Activated T-helper 1 cell treated with anti-CD3 and anti-CD28 coated beads, Interleukin-12 subunit alpha, Interleukin-12 subunit beta, Interleukin-2, Interleukin-4 antibody, amounts not matched to agents 30 ng/mL and 10 ng/mL and 1 ng/mL, durations not matched to agents 14 hours and 24 hours and 36 hours (primary cell): ENCODE results near the gene MYO9A. TPM values are rescaled to one million over a fixed set of nuclear protein-coding genes. Genes with fewer than 3 reads are reported as not detected.

Source experiments
- DNase-seq: peaks from one replicate; pipeline ENCODE4 v3.0.0; 2021; ENCODE audit warnings: low spot score
- H3K27ac Mint-ChIP-seq: one replicate; pipeline ENCODE4 v1.8.0; 2021; ENCODE audit warnings: mild to moderate bottlenecking, mixed read lengths
- H3K27me3 Mint-ChIP-seq: one replicate; pipeline ENCODE4 v1.8.0; 2022; ENCODE audit warnings: mild to moderate bottlenecking, moderate library complexity, mixed read lengths; ENCODE audit not compliant: insufficient read depth
- H3K36me3 Mint-ChIP-seq: one replicate; pipeline ENCODE4 v1.8.0; 2021; ENCODE audit warnings: low read depth, mixed read lengths
- H3K4me1 Mint-ChIP-seq: one replicate; pipeline ENCODE4 v1.8.0; 2021; ENCODE audit warnings: low read depth, mixed read lengths
- H3K4me3 Mint-ChIP-seq: one replicate; pipeline ENCODE4 v1.8.0; 2021; ENCODE audit warnings: mild to moderate bottlenecking, moderate library complexity, mixed read lengths
- H3K9me3 Mint-ChIP-seq: one replicate; pipeline ENCODE4 v1.8.0; 2021; ENCODE audit warnings: mixed read lengths
- intact Hi-C: fragments of 100-400 bp; cut with micrococcal nuclease; formaldehyde crosslinking; loops from one replicate; pipeline ENCODE4 v1.15.1; 2024
- total RNA-seq: library from RNA; stranded (reverse); gene quantifications from 2 replicates; pipeline ENCODE4 v1.2.3, GENCODE V29; 2022

MYO9A gene
- total RNA-seq, 1 donor from 2014 or later: 15.2 TPM

GRCh38 chr15:71825021-71825730 is 292.8 kb downstream of the MYO9A start:
- intact Hi-C loops: no loop called here
- Mint-ChIP-seq H3K4me1 (no peaks in the 10 kb centered on the region), H3K4me3 (no peak overlapping the region), H3K27me3 (no peaks in the 10 kb centered on the region), H3K9me3 (peaks cover 28% of the 10 kb centered on the region), H3K27ac (no peak overlapping the region), H3K36me3 (peaks cover 8% of the 10 kb centered on the region)
- DNase-seq: no peak

- intact Hi-C loops: no loop called here
- Mint-ChIP-seq H3K36me3 (peaks cover 8% of the 10 kb centered on the region), H3K27ac (no peak overlapping the region)
These were observed 294.1 kb downstream of the MYO9A start for GRCh38 chr15:71823801-71824200.

GRCh38 chr15:71822890-71823630 is 294.9 kb downstream of the MYO9A start:
- intact Hi-C loops: no loop called here
- no peaks in the 10 kb centered on the region for H3K4me1 Mint-ChIP-seq
- no peak overlapping the region for H3K27ac Mint-ChIP-seq
- H3K9me3 Mint-ChIP-seq: peaks cover 34% of the 10 kb centered on the region
- H3K27me3 Mint-ChIP-seq: no peaks in the 10 kb centered on the region
- no peak overlapping the region for H3K4me3 Mint-ChIP-seq
- peaks cover 8% of the 10 kb centered on the region for H3K36me3 Mint-ChIP-seq
- no peak for DNase-seq

More at GRCh38 chr15:71823801-71824200, 294.1 kb downstream of the MYO9A start:
- no peaks in the 10 kb centered on the region for H3K4me1 Mint-ChIP-seq
- no peak overlapping the region for H3K4me3 Mint-ChIP-seq
- DNase-seq: no peak
- H3K27me3 Mint-ChIP-seq: no peaks in the 10 kb centered on the region
- H3K9me3 Mint-ChIP-seq: peaks cover 34% of the 10 kb centered on the region

GRCh38 chr15:71821547-71822129 is 296.3 kb downstream of the MYO9A start:
- H3K36me3 Mint-ChIP-seq: peaks cover under 1% of the 10 kb centered on the region
- peaks cover 34% of the 10 kb centered on the region for H3K9me3 Mint-ChIP-seq
- H3K27me3 Mint-ChIP-seq: no peaks in the 10 kb centered on the region
- no peak for DNase-seq
- no peaks in the 10 kb centered on the region for H3K4me1 Mint-ChIP-seq
- H3K27ac Mint-ChIP-seq: no peak overlapping the region
- H3K4me3 Mint-ChIP-seq: no peak overlapping the region
- intact Hi-C loops: no loop called here

- intact Hi-C loops: no loop called here
- no peak for DNase-seq
- no peaks in the 10 kb centered on the region for H3K27me3 Mint-ChIP-seq
- no peaks in the 10 kb centered on the region for H3K4me1 Mint-ChIP-seq
- H3K9me3 Mint-ChIP-seq: peaks cover 34% of the 10 kb centered on the region
- H3K27ac Mint-ChIP-seq: no peak overlapping the region
- H3K4me3 Mint-ChIP-seq: no peak overlapping the region
- H3K36me3 Mint-ChIP-seq: no peaks in the 10 kb centered on the region
These were observed 297.8 kb downstream of the MYO9A start for GRCh38 chr15:71820127-71820526.

- Mint-ChIP-seq H3K27me3 (no peaks in the 10 kb centered on the region), H3K4me3 (no peak overlapping the region), H3K9me3 (peaks cover 19% of the 10 kb centered on the region), H3K4me1 (no peaks in the 10 kb centered on the region), H3K27ac (no peak overlapping the region), H3K36me3 (no peaks in the 10 kb centered on the region)
- intact Hi-C loops: no loop called here
- no peak for DNase-seq
These were observed 300.6 kb downstream of the MYO9A start for GRCh38 chr15:71817351-71817750.

- intact Hi-C loops: no loop called here
These were observed 302.6 kb downstream of the MYO9A start for GRCh38 chr15:71815301-71815700.

GRCh38 chr15:71813723-71814470 is 304.1 kb downstream of the MYO9A start:
- Mint-ChIP-seq H3K36me3 (no peaks in the 10 kb centered on the region), H3K9me3 (no peaks in the 10 kb centered on the region), H3K27ac (no peak overlapping the region), H3K4me3 (no peak overlapping the region), H3K27me3 (no peaks in the 10 kb centered on the region), H3K4me1 (no peaks in the 10 kb centered on the region)
- intact Hi-C loops: no loop called here
- no peak for DNase-seq

More at GRCh38 chr15:71815301-71815700, 302.6 kb downstream of the MYO9A start:
- no peak overlapping the region for H3K4me3 Mint-ChIP-seq
- no peaks in the 10 kb centered on the region for H3K36me3 Mint-ChIP-seq
- H3K27ac Mint-ChIP-seq: no peak overlapping the region
- H3K27me3 Mint-ChIP-seq: no peaks in the 10 kb centered on the region
- DNase-seq: no peak
- H3K9me3 Mint-ChIP-seq: peaks cover 7% of the 10 kb centered on the region
- H3K4me1 Mint-ChIP-seq: no peaks in the 10 kb centered on the region

GRCh38 chr15:71812966-71813722 is 304.8 kb downstream of the MYO9A start:
- DNase-seq: no peak
- Mint-ChIP-seq H3K9me3 (no peaks in the 10 kb centered on the region), H3K4me1 (no peaks in the 10 kb centered on the region), H3K4me3 (no peak overlapping the region), H3K27me3 (no peaks in the 10 kb centered on the region), H3K27ac (no peak overlapping the region), H3K36me3 (no peaks in the 10 kb centered on the region)
- intact Hi-C loops: no loop called here

GRCh38 chr15:71811752-71812735 is 305.9 kb downstream of the MYO9A start:
- no peak overlapping the region for H3K27ac Mint-ChIP-seq

GRCh38 chr15:71811036-71811736 is 306.8 kb downstream of the MYO9A start:
- no peak overlapping the region for H3K27ac Mint-ChIP-seq
- no peak for DNase-seq
- H3K27me3 Mint-ChIP-seq: no peaks in the 10 kb centered on the region
- H3K4me1 Mint-ChIP-seq: no peaks in the 10 kb centered on the region
- H3K36me3 Mint-ChIP-seq: no peaks in the 10 kb centered on the region
- no peak overlapping the region for H3K4me3 Mint-ChIP-seq
- intact Hi-C loops: no loop called here
- no peaks in the 10 kb centered on the region for H3K9me3 Mint-ChIP-seq

More at GRCh38 chr15:71811752-71812735, 305.9 kb downstream of the MYO9A start:
- Mint-ChIP-seq H3K4me3 (no peak overlapping the region), H3K9me3 (no peaks in the 10 kb centered on the region), H3K4me1 (no peaks in the 10 kb centered on the region), H3K27me3 (no peaks in the 10 kb centered on the region), H3K36me3 (no peaks in the 10 kb centered on the region)
- DNase-seq: no peak
- intact Hi-C loops: no loop called here
